GM12878 (cell line): ENCODE data around the gene NMB. TPM values are rescaled to one million over a fixed set of nuclear protein-coding genes. Genes with fewer than 3 reads are reported as not detected.

Experiments used
- ATAC-seq: fragments of 200-7000 bp; cut with Tn5 transposase; 3 replicates; pipeline ENCODE4 v1.9.1; 2020; ENCODE audit warnings: mild to moderate bottlenecking, moderate library complexity
- BruUV-seq: library from RNA; stranded (reverse); fragments of 400-500 nt; replicated peaks from 2 replicates; lab custom pipeline; 2021; lab: Mats Ljungman, UMichigan
- CTCF ChIA-PET: fragments of 300-600 bp; sonication (Branson Sonifier 250); formaldehyde crosslinking; extraction: SDS; loops from one replicate; lab custom pipeline; 2021; ENCODE audit warnings: inconsistent platforms; lab: Yijun Ruan, JAX
- POLR2A ChIA-PET: fragments of 350-600 bp; formaldehyde crosslinking; extraction: SDS; loops from one replicate; lab custom pipeline; 2021; ENCODE audit warnings: inconsistent platforms; lab: Charles Lee
- RAD21 ChIA-PET: fragments of 300-600 bp; sonication (Branson Sonifier 250); formaldehyde crosslinking; loops from one replicate; lab custom pipeline; 2023; ENCODE audit warnings: antibody characterized with exemption; ENCODE audit not compliant: unreplicated experiment; lab: Charles Lee
- SMC1A ChIA-PET: fragments of 300-600 bp; sonication (Branson Sonifier 250); formaldehyde crosslinking; loops from one replicate; lab custom pipeline; 2023; ENCODE audit not compliant: unreplicated experiment, uncharacterized antibody; lab: Charles Lee
- DNase-seq: peaks from one replicate; pipeline ENCODE4 v3.0.0-alpha.2; 2011; ENCODE audit warnings: low read depth, low spot score
- FAIRE-seq: peaks from 3 replicates; lab custom pipeline; 2011; peaks lifted over from hg19 to GRCh38; lab: Jason Lieb, UNC
- H2AFZ ChIP-seq: 2 replicates; pipeline ENCODE4 v1.6.0; 2011; ENCODE audit warnings: low read depth, low read length, control low read depth; ENCODE audit not compliant: control insufficient read depth
- H3K27ac ChIP-seq: 2 replicates; pipeline ENCODE4 v1.5.1; 2011; ENCODE audit warnings: control low read depth; ENCODE audit not compliant: control insufficient read depth, insufficient read depth
- H3K27me3 ChIP-seq, 2 experiments: replicated peaks in 1 of 2; 2 replicates each; pipeline versions ENCODE4 v1.6.0 to v1.6.1; 2011; ENCODE audit warnings: low read length in 1 of 2; ENCODE audit not compliant: control insufficient read depth in 2 of 2, insufficient read depth in 2 of 2
- H3K36me3 ChIP-seq, 2 experiments: 2 replicates each; pipeline ENCODE4 v1.5.1; 2011; ENCODE audit warnings: low read length in 1 of 2; ENCODE audit not compliant: control insufficient read depth in 2 of 2, insufficient read depth in 2 of 2
- H3K4me1 ChIP-seq: 2 replicates; pipeline ENCODE4 v1.6.1; 2011; ENCODE audit warnings: mild to moderate bottlenecking, low read length, moderate library complexity, mixed read lengths; ENCODE audit not compliant: control insufficient read depth, insufficient read depth
- H3K4me2 ChIP-seq: 2 replicates; pipeline ENCODE4 v1.6.0; 2011; ENCODE audit warnings: control low read depth; ENCODE audit not compliant: control insufficient read depth, insufficient read depth
- H3K4me3 ChIP-seq: fragments of 200-600 bp; sonication (generic); 2 replicates; pipeline ENCODE4 v1.5.1; 2016
- H3K79me2 ChIP-seq: 2 replicates; pipeline ENCODE4 v1.6.0; 2011; ENCODE audit warnings: low read length; ENCODE audit not compliant: control insufficient read depth, insufficient read depth
- H3K9ac ChIP-seq: 2 replicates; pipeline ENCODE4 v1.8.0; 2011; ENCODE audit warnings: low read length, control low read depth, mixed read lengths; ENCODE audit not compliant: control insufficient read depth, insufficient read depth
- H3K9me3 ChIP-seq: replicated peaks from 3 replicates; pipeline ENCODE4 v1.5.1; 2011; ENCODE audit warnings: mild to moderate bottlenecking, low read length; ENCODE audit not compliant: control insufficient read depth, insufficient read depth
- H4K20me1 ChIP-seq: 2 replicates; pipeline ENCODE4 v1.6.0; 2011; ENCODE audit not compliant: control insufficient read depth, insufficient read depth
- IRF5 ChIP-seq: fragments of 450-650 bp; IDR thresholded peaks from 2 replicates; pipeline ENCODE4 v1.6.1; 2017; ENCODE audit warnings: borderline replicate concordance
- NR2C1 ChIP-seq: fragments of 450-650 bp; IDR thresholded peaks from 2 replicates; pipeline ENCODE4 v1.6.1; 2017; ENCODE audit warnings: antibody characterized with exemption, mild to moderate bottlenecking, moderate library complexity
- RUNX3 ChIP-seq: IDR thresholded peaks from 2 replicates; pipeline ENCODE4 v1.6.1; 2012; ENCODE audit warnings: low read length, inconsistent platforms
- WGBS: methylation state at CpG from one replicate; pipeline ENCODE4 v1.1.6; 2016; ENCODE audit warnings: low lambda C conversion rate; ENCODE audit not compliant: insufficient replicate concordance, insufficient coverage; ENCODE audit errors: missing lambda C conversion rate; 5-methylcytosine and 5-hydroxymethylcytosine counted together
- in situ Hi-C: fragments of 300-500 bp; cut with MboI; formaldehyde crosslinking; loops from 9 replicates; pipeline ENCODE4 v1.14.3; 2018; ENCODE audit warnings: mixed read lengths
- intact Hi-C: fragments of 100-400 bp; cut with micrococcal nuclease; formaldehyde crosslinking; loops from one replicate; pipeline ENCODE4 v1.14.2; 2022; ENCODE audit not compliant: unreplicated experiment
- polyA plus RNA-seq, 11 experiments: library from polyadenylated mRNA; depleted of rRNA in 4 of 11; unstranded in 6 of 11; stranded (reverse) in 5 of 11; fragments of >200 nt; fragmentation: Nextera tagmentation in 4 of 11; fragmentation: Illumina TruSeq in 1 of 11; extraction: Ambion mirVana in 4 of 11; extraction: Trizol in 1 of 11; gene quantifications; 1 replicate in 1 of 11; 2 replicates in 10 of 11; pipeline versions ENCODE4 v1.2.1 to v1.2.3, GENCODE V29; 2011 to 2016; ENCODE audit warnings: inconsistent platforms in 2 of 11, missing spikeins in 2 of 11, low read depth in 1 of 11
- total RNA-seq, 4 experiments: library from RNA; depleted of rRNA in 3 of 4; stranded (reverse); fragments of >200 nt in 3 of 4; fragmentation: Illumina TruSeq in 1 of 4; extraction: Trizol in 1 of 4; gene quantifications; 2 replicates each; pipeline versions ENCODE4 v1.2.1 to v1.2.3, GENCODE V29; 2013 to 2021

The NMB gene
- total and polyA plus RNA-seq, 10 of the 15 experiments (the other 5 are each of a cell fraction or from before 2014, with no cell fraction given), result 0.32 to 4.1 (median 1.6) TPM

- no peak for DNase-seq
- ChIA-PET RAD21 (interaction anchor here (1.8 kb wide), 1 partner anchor 19 kb away, joined by 8 read pairs; the partner anchor contains the start of gene SEC11A), CTCF (interaction anchor here (0.6 to 1.8 kb wide), 5 partner anchors 10 to 110 kb away, joined by 3 to 4 read pairs (median 3); no protein-coding TSS in a partner anchor), POLR2A (interaction anchor here (0.5 to 1.3 kb wide), 4 partner anchors 9 to 1022 kb away, joined by 3 to 4 read pairs (median 4); no protein-coding TSS in a partner anchor), SMC1A (interaction anchor here (1.1 to 1.9 kb wide), 7 partner anchors 9 to 348 kb away, joined by 3 to 10 read pairs (median 4); no protein-coding TSS in a partner anchor)
- intact Hi-C loops, result no loop called here
- no peak overlapping the region for H2AFZ ChIP-seq
- no peak overlapping the region for H3K4me2 ChIP-seq
- H3K4me1 ChIP-seq, result no peaks in the 10 kb centered on the region; the same call in 1 of the 2 replicates
- no peaks in the 10 kb centered on the region for H3K27me3 ChIP-seq
- no peak overlapping the region for H3K27ac ChIP-seq
- TF ChIP-seq NR2C1 (no peak), IRF5 (no peak), RUNX3 (peak; percentile 44; the same call in 1 of the 2 replicates)
- TSS peak; percentile 15 for BruUV-seq
- ATAC-seq, result peak; percentile 61
- H3K79me2 ChIP-seq, result peaks cover 70% of the 10 kb centered on the region
- H3K9me3 ChIP-seq, result no peaks in the 10 kb centered on the region; the same call in 2 of the 3 replicates
- H4K20me1 ChIP-seq, result 0 out of 2 replicates have a peak, but pooled peaks cover 2% of the 10 kb centered on the region
- in situ Hi-C loops, result no loop called here
- no peak overlapping the region for H3K4me3 ChIP-seq
- H3K9ac ChIP-seq, result no peak overlapping the region
- 0% methylated on average over 1 of the region's 1 CpG for WGBS
- peak; percentile 73 for FAIRE-seq
- peaks cover 0 to 3% of the 10 kb centered on the region in 2 experiments; a peak in 1 of 4 replicates for H3K36me3 ChIP-seq
Observed at GRCh38 chr15:84697236-84697990, 39.4 kb upstream of the NMB start.
